WI38 (cell line): Measurements from ENCODE around the gene C19orf85.

ENCODE experiments used
- H3K4me3 ChIP-seq: 2 replicates; pipeline ENCODE4 v1.5.1; 2011; ENCODE audit warnings: low read depth, mild to moderate bottlenecking, control low read depth, low read length
- TF ChIP-seq, protein P1 (sequence below): IDR thresholded peaks from 2 replicates; pipeline ENCODE4 v1.5.1; 2012; ENCODE audit warnings: low read depth, mild to moderate bottlenecking, control low read depth, low read length

Gene C19orf85

DNA sequence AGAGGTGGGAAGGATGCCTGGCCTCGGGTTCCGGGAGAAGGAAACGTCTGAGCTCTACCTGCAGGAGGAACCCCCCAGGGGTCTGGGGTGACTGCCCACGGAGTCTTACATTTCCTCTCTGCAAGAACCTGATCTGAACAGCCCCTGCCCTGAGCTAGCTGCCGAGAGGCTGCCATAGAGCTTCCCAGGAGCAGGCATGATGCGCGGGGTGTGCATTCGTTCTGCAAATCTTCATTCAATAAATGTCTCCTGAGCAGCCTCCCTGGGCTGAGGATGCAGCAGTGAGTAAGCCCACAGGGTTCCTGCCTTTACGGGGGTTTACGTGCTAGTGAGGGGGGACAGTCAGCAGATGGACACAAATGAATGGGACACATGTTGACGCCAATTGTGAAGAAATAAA is 19.9 kb downstream of the C19orf85 start:
- H3K4me3 ChIP-seq: no peak overlapping the region
- TF ChIP-seq, protein P1, sequence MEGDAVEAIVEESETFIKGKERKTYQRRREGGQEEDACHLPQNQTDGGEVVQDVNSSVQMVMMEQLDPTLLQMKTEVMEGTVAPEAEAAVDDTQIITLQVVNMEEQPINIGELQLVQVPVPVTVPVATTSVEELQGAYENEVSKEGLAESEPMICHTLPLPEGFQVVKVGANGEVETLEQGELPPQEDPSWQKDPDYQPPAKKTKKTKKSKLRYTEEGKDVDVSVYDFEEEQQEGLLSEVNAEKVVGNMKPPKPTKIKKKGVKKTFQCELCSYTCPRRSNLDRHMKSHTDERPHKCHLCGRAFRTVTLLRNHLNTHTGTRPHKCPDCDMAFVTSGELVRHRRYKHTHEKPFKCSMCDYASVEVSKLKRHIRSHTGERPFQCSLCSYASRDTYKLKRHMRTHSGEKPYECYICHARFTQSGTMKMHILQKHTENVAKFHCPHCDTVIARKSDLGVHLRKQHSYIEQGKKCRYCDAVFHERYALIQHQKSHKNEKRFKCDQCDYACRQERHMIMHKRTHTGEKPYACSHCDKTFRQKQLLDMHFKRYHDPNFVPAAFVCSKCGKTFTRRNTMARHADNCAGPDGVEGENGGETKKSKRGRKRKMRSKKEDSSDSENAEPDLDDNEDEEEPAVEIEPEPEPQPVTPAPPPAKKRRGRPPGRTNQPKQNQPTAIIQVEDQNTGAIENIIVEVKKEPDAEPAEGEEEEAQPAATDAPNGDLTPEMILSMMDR: no peak

DNA sequence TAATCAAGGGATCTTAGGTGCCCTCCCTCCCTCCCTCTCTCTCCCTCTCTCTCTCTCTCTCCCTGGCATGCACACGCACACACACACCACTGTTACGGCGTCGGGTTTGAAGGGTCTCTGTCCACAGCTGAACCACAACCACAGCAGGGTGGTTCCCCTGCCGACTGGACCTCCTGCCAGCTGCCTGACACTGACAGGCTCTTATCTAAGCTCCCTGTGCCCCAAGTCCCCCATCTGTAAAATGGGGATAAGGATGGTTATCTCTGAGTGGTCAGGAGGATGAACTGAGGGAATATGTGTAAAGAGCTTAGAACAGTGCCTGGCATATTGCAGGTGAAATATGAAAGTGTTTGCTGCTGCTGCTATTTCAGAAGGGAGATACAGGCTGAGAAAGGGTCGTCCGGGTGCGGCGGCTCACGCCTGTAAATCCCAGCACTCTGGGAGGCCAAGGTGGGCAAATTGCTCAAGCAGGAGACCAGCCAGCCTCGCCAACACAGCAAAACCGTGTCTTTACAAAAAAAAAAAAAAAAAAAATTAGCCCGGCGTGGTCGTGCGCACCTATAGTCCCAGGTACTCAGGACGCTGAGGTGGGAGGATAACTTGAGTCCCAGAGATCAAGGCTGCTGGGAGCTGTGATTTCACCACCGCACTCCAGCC is 20.6 kb downstream of the C19orf85 start:
- TF ChIP-seq, protein P1: no peak
- no peak overlapping the region for H3K4me3 ChIP-seq

DNA sequence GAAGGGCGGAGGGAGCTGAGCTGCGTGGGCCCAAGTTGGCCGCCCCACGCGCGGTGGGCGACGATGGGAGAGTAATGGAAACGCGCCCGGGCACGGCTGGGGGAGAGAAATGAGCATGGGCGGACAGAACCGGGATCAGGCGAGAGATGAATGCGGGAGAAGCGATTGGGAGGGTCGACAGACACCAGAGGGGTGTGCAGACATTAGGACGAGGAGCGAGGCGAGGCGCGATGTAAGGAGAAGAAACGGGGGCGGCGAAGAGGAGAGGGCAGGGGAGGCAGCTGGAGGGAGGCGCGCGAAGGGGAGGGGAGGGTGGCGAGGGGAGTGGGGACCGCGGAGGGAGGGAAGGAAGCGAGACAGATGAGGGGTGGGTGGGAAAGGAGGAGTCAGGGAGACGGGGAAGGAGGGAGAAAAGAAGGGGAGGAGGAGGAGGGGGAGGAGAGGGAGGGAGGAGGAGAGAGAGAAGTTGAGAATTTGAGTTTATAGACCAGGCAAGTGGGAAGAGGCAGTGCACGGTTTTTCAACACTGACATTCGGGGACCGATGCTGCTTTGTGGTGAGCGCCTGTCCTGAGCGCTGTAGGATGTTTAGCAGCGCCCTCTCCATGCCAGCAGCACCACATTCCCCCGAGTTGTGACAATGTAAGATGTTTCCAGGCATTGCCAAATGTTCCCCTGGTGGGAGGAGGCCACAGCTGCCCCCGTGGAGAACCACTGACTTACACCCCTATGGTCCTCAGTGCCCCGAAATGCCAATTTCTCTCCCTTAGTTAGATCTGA is 21.3 kb downstream of the C19orf85 start, which contains the start of gene SHISA7:
Gene SHISA7, minus strand, starts transcription at position 256 of the 779 bp plus-strand sequence. CDS start 437 bp downstream, outside the sequence.
- TF ChIP-seq, protein P1: no peak
- H3K4me3 ChIP-seq: no peak within 1 kb of the TSS

DNA sequence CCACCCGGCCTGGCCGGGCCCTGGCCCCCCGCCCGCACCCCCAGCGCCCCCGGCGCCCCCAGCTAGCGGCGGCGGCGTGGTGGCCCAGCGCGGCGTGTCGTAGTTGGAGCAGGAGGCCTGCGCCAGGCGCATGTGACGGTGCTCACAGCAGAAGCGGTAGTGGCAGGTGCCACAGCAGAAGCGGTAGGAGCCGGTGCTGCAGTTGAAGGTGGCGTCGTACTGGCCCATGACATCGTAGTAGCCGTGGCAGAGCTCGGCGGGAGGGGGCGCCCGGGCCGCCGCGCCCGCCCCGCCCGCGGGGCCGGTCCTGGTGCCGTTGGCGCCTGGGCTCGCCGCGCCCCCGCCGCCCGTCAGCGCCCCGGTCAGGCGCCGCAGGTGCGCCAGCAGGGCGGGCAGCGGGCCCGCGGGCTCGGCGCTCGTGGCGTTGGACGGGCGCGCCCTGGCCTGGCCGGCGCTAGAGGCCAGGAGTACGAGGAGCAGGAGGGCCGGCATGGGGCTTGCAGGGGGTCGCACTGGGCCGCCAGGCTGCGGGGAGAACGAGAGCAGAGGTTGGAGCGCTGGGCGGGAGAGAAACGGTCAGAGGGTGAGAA is 22.1 kb downstream of the C19orf85 start:
- TF ChIP-seq, protein P1: no peak
- no peak overlapping the region for H3K4me3 ChIP-seq

DNA sequence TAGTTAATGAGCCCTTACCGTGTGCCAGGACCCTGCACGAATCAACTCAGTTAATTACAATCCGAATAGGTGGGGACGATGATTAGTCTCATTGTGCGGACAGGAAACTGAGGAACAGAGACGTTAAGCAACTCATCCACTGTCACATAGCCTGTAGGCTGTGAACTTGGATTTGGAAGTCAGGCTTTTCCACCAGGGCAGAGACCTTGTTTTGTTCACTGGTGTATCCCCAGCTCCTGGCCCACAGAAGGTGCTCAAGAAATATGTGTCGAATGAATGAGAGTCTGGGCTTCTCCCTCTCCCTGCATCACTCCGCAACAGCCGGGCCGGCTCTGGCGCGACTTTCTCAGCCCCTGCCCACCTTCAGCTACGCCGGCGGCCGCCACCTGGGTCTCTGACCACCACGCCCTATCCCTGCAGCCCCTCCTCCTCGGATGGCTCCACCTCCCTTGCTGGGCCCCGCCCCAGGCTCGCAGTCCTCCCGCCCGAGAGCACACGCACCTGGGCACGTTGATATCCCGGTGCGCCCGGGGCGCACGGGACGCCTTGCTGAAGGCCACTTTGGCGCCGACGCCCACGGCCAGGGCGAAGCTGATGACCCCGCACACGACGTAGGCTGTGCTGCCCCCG is 22.7 kb downstream of the C19orf85 start:
- H3K4me3 ChIP-seq: no peak overlapping the region
- TF ChIP-seq, protein P1: no peak

DNA sequence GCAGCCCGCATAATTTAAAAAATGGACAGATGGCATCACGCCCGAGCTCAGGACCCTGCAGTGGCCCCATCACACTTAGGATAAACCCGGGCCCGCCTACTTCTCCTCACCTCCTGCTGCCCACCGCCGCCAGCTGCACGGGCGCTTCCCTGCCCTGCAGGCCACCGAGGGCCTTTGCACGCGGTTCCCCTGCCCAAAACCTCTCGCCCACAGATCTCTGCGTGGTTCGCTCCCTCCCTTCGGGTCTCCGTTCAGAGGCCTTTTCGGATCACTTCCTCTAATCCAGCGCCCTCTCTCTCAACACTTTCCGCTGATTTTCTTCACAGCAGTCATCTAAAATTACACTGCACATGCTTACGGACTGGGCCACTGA is 23.2 kb downstream of the C19orf85 start:
- H3K4me3 ChIP-seq: no peak overlapping the region
- TF ChIP-seq, protein P1: no peak
